Natural killer cell (primary cell): Measurements from ENCODE around the gene IRF1. TPM values are rescaled to one million over a fixed set of nuclear protein-coding genes. Genes with fewer than 3 reads are reported as not detected.

ENCODE experiments used
- ATAC-seq, 3 donors: fragments of 150-1000 bp in 2 of 3; fragments of 200-7000 bp in 1 of 3; cut with Tn5 transposase; 1 replicate in 1 of 3; 2 replicates in 2 of 3; pipeline ENCODE4 v1.10.0; 2021; ENCODE audit warnings: mild to moderate bottlenecking in 2 of 3, moderate library complexity in 2 of 3
- DNase-seq, 2 donors: peaks; one replicate each; pipeline versions ENCODE4 v3.0.0 to v3.0.0-alpha.2; 2013 to 2021; ENCODE audit warnings: mixed read lengths in 1 of 2
- H3K27ac ChIP-seq: one replicate; pipeline ENCODE4 v1.5.1; 2013; ENCODE audit warnings: mild to moderate bottlenecking, low read length
- H3K27me3 ChIP-seq: one replicate; pipeline ENCODE4 v1.6.1; 2013; ENCODE audit warnings: low read length; ENCODE audit not compliant: control insufficient read depth, insufficient read depth
- H3K36me3 ChIP-seq: one replicate; pipeline ENCODE4 v1.6.1; 2013; ENCODE audit warnings: low read length; ENCODE audit not compliant: control insufficient read depth, insufficient read depth
- H3K4me1 ChIP-seq: one replicate; pipeline ENCODE4 v1.6.1; 2013; ENCODE audit warnings: low read length; ENCODE audit not compliant: control insufficient read depth, insufficient read depth
- H3K4me3 ChIP-seq: one replicate; pipeline ENCODE4 v1.5.1; 2013; ENCODE audit warnings: low read length
- H3K9me3 ChIP-seq: one replicate; pipeline ENCODE4 v1.6.1; 2013; ENCODE audit warnings: low read length; ENCODE audit not compliant: control insufficient read depth, insufficient read depth
- H3K27ac Mint-ChIP-seq, 2 donors: one replicate each; pipeline ENCODE4 v1.8.0; 2022; ENCODE audit warnings: mild to moderate bottlenecking in 2 of 2, mixed read lengths in 2 of 2, moderate library complexity in 1 of 2
- H3K27me3 Mint-ChIP-seq, 2 donors: one replicate each; pipeline ENCODE4 v1.8.0; 2022; ENCODE audit warnings: low read depth in 2 of 2, mixed read lengths in 2 of 2
- H3K36me3 Mint-ChIP-seq: one replicate; pipeline ENCODE4 v1.8.0; 2022; ENCODE audit warnings: mixed read lengths
- H3K4me1 Mint-ChIP-seq, 2 donors: one replicate each; pipeline ENCODE4 v1.8.0; 2022; ENCODE audit warnings: mixed read lengths in 2 of 2
- H3K4me3 Mint-ChIP-seq: one replicate; pipeline ENCODE4 v1.8.0; 2022; ENCODE audit warnings: mild to moderate bottlenecking, moderate library complexity, mixed read lengths
- H3K9me3 Mint-ChIP-seq, 2 donors: one replicate each; pipeline ENCODE4 v1.8.0; 2022; ENCODE audit warnings: mixed read lengths in 2 of 2
- WGBS: methylation state at CpG from one replicate; pipeline ENCODE4 v1.1.7; 2013; ENCODE audit warnings: missing lambda C conversion rate; ENCODE audit not compliant: insufficient coverage; 5-methylcytosine and 5-hydroxymethylcytosine counted together
- intact Hi-C: fragments of 100-400 bp; cut with micrococcal nuclease; formaldehyde crosslinking; loops from one replicate; pipeline ENCODE4 v1.14.2; 2022
- total RNA-seq, 4 donors: library from RNA; stranded (reverse); fragments of 120-200 nt in 1 of 4; gene quantifications; one replicate each; pipeline versions ENCODE4 v1.2.3 to v1.2.4, GENCODE V29; 2013 to 2022
- TF ChIP-seq, protein P1 (sequence below): fragments of 200-600 bp; IDR thresholded peaks from one replicate; pipeline ENCODE4 v1.8.0; 2022; ENCODE audit warnings: antibody characterized with exemption

The IRF1 gene
- total RNA-seq, 3 donors from 2014 or later (not counting 1 experiment from before 2014, with no cell fraction given) = 1,190 to 1,513 (median 1,282) TPM

- TF ChIP-seq, protein P1, sequence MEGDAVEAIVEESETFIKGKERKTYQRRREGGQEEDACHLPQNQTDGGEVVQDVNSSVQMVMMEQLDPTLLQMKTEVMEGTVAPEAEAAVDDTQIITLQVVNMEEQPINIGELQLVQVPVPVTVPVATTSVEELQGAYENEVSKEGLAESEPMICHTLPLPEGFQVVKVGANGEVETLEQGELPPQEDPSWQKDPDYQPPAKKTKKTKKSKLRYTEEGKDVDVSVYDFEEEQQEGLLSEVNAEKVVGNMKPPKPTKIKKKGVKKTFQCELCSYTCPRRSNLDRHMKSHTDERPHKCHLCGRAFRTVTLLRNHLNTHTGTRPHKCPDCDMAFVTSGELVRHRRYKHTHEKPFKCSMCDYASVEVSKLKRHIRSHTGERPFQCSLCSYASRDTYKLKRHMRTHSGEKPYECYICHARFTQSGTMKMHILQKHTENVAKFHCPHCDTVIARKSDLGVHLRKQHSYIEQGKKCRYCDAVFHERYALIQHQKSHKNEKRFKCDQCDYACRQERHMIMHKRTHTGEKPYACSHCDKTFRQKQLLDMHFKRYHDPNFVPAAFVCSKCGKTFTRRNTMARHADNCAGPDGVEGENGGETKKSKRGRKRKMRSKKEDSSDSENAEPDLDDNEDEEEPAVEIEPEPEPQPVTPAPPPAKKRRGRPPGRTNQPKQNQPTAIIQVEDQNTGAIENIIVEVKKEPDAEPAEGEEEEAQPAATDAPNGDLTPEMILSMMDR = no peak
These were observed 30.4 kb downstream of the IRF1 start for GRCh38 chr5:132459983-132460838.

DNA sequence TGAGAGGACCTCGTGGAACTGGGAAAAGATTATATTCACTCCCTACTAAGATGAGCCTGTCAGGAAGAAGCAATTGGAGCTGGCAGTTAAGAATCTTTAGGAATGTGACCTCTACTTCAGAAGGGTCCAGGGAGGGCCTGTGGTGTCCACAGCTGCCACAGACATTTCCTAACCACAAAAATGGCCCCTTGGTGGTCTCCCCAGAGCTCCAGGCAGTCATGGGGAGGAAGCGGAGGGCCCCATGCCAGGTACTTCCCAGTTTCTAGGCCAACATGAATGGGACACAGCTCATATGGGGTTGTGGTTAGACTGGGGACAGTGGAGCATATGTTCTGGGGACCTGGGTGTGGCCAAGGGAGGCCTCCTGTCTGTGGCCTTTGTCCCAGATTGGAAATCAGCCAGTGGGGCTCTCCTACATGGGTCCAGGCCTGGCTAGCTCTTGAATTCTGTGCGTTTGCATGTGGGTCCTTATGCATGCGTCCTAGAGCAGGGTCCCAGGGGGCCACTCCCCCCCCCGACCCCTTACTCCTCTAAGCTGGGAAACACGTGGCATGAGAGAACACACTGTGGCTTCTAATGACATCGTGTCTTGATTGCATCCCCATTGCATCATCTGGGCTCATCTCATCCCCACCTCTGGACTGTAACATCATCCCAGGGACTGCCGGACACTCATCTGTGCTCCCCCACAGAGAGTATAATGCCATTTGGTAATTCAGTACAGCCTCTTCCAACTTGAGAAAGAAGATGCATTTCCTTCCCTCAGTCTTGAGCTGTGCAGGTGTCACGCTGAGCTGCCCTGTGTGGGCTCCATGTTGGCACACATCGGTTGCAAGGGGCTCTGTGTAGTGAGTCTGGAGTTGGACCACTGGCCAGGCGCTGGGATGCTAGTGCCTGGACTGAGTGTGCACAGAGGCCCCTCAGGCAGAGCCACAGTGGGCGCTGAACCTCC is 31.3 kb downstream of the IRF1 start:
- H3K4me1 ChIP-seq = peaks cover 84% of the 10 kb centered on the region
- Mint-ChIP-seq H3K4me3 (peak overlapping the region; percentile 93), H3K27me3 (no peaks in the 10 kb centered on the region), H3K4me1 (peaks cover 97 to 99% of the 10 kb centered on the region in 2 donors), H3K36me3 (peaks cover 2% of the 10 kb centered on the region), H3K9me3 (peaks cover 0 to 3% of the 10 kb centered on the region in 2 donors), H3K27ac (peak overlapping the region; percentile 97 to 100)
- peak overlapping the region; percentile 97 for H3K27ac ChIP-seq
- H3K27me3 ChIP-seq = no peaks in the 10 kb centered on the region
- ATAC-seq (no peak), DNase-seq (peak in 1 of 2 donors; percentile 15)
- intact Hi-C loops = no loop called here
- H3K4me3 ChIP-seq = no peak overlapping the region
- WGBS = 65% methylated on average over 12 of the region's 12 CpGs
- TF ChIP-seq, protein P1 = no peak
- no peaks in the 10 kb centered on the region for H3K9me3 ChIP-seq
- H3K36me3 ChIP-seq = peaks cover 22% of the 10 kb centered on the region

More at GRCh38 chr5:132459983-132460838, 30.4 kb downstream of the IRF1 start:
- no peaks in the 10 kb centered on the region for H3K27me3 ChIP-seq
- peak overlapping the region; percentile 97 for H3K27ac ChIP-seq
- ATAC-seq = peak in 1 of 3 donors; percentile 24
- intact Hi-C loops = no loop called here
- WGBS = 74% methylated on average over 8 of the region's 8 CpGs
- H3K4me3 ChIP-seq = no peak overlapping the region
- no peaks in the 10 kb centered on the region for H3K9me3 ChIP-seq
- H3K27ac Mint-ChIP-seq = peak overlapping the region; percentile 97 to 100
- H3K9me3 Mint-ChIP-seq = peaks cover 0 to 3% of the 10 kb centered on the region in 2 donors
- peak; percentile 14 to 39 for DNase-seq
- H3K36me3 ChIP-seq = peaks cover 22% of the 10 kb centered on the region
- peaks cover 84% of the 10 kb centered on the region for H3K4me1 ChIP-seq
- H3K36me3 Mint-ChIP-seq = no peaks in the 10 kb centered on the region
- peaks cover 97 to 99% of the 10 kb centered on the region in 2 donors for H3K4me1 Mint-ChIP-seq
- H3K27me3 Mint-ChIP-seq = no peaks in the 10 kb centered on the region
- H3K4me3 Mint-ChIP-seq = peak overlapping the region; percentile 63

DNA sequence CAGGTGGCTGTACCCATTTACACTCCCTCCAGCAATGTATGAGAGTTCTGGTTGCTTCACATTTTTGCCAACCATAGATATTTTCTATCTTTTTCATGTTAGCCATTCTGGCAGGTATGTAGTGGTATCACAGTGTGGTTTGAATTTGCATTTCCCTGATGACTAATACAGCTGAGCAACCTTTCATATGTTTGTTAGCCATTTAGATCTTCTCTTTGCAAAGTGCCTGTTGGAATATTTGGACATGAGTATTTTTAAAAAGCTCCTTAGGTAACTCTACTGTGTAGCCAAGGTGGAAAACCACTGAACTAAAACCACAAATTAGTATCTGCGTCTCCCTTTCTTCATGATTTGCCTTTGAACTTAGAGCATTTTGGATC is 31.9 kb downstream of the IRF1 start:
- H3K27ac Mint-ChIP-seq = peak overlapping the region; percentile 97 to 100
- Histone ChIP-seq H3K27me3 (no peaks in the 10 kb centered on the region), H3K27ac (peak overlapping the region; percentile 97), H3K4me1 (peaks cover 84% of the 10 kb centered on the region), H3K4me3 (no peak overlapping the region), H3K36me3 (peaks cover 27% of the 10 kb centered on the region), H3K9me3 (no peaks in the 10 kb centered on the region)
- H3K4me1 Mint-ChIP-seq = peaks cover 97 to 99% of the 10 kb centered on the region in 2 donors
- ATAC-seq (peak in 1 of 3 donors; percentile 19), DNase-seq (peak; percentile 10 to 60)
- H3K36me3 Mint-ChIP-seq = peaks cover 8% of the 10 kb centered on the region
- intact Hi-C loops = loop anchor here (1.0 kb wide), 3 partner anchors 8 to 32 kb away; partner anchors contain the start of gene IRF1
- peaks cover 0 to 3% of the 10 kb centered on the region in 2 donors for H3K9me3 Mint-ChIP-seq
- H3K27me3 Mint-ChIP-seq = no peaks in the 10 kb centered on the region
- WGBS = 0% methylated on average over 1 of the region's 1 CpG
- TF ChIP-seq, protein P1 = no peak
- H3K4me3 Mint-ChIP-seq = peak overlapping the region; percentile 93
